ENCODE measurements around the gene MAP3K14.

- TF ChIP-seq POLR2A (IDR thresholded peaks at IDR 0.05) (no peak), CTCF (IDR thresholded peaks at IDR 0.05) (no peak)
Measured at GRCh38 chr17:45314741-45315647, 1.8 kb downstream of the MAP3K14 start.

All from Peyer's patch (tissue), 4 donors.